ENCODE measurements around the gene PEX6. TPM values are rescaled to one million over a fixed set of nuclear protein-coding genes. Genes with fewer than 3 reads are reported as not detected.
A peak's percentile ranks its signal among the peaks of the same experiment; 100 is the strongest.

The PEX6 gene
- total and polyA plus RNA-seq, 2 of the 13 experiments (the other 11 are each of a cell fraction or from before 2014, with no cell fraction given): 5.1 to 6.7 TPM

DNA sequence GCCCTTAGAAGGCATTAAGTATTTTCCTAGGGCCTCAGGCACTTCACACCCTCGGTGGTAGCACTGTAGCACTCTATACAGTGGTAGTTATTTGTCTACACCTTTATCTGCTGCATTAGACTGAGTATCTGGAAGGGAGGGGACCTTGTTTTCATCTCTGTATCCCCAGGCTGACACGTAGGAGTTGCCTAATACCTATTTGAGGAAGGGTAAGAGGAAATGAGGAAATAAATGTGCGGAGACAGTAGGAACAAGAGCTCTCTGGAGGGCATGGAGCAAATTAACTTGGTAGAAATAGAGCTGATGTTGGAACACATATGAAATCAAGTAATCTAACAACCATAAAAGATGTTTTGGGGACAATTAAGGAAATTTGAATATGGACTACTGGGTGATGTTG is 45.8 kb downstream of the PEX6 start:
- no peaks in the 10 kb centered on the region for H3K9me3 ChIP-seq (ENCODE audit: low read length)
- in situ Hi-C loops (cut with HindIII; ENCODE audit: extremely low pct_ligation_motif_present, low pct_unique_long_range_greater_than_20kb): no loop called here

DNA sequence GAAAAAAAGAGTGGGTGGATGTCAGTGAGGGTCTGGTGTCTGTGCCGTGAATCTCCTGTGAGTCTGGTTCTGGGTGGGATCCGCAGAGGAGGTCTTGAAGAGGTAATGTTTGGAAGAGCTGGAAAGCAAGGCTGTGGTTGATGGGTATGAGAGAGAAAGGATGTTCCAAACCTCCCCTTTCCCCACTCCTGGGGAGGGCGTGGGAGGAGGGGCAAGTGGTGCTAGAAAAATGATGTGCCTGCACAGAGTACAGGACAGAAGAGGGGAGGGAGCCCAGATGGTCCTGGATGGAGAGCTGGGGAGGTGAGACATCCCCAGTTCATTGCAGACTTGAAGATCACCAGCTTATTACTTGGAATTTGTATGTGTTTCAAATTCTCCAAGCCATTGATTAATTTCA is 46.6 kb downstream of the PEX6 start:
- ChIA-PET POLR2A (interaction anchor here (1.2 kb wide), 1 partner anchor 121 kb away, joined by 3 read pairs; the partner anchor contains the start of gene CUL7), CTCF (ENCODE audit: low intra/inter-chr PET ratio, low total read pairs) (no interaction called here)
- in situ Hi-C loops (cut with HindIII; ENCODE audit: extremely low pct_ligation_motif_present, low pct_unique_long_range_greater_than_20kb) (no loop called here), intact Hi-C loops (cut with micrococcal nuclease; ENCODE audit: unreplicated experiment) (no loop called here)
- Histone ChIP-seq H3K9ac (ENCODE audit: insufficient read depth, low read depth, low read length) (no peak overlapping the region), H4K20me1 (ENCODE audit: insufficient read depth, low read length) (no peaks in the 10 kb centered on the region), H3K4me3 (replicated peaks in 1 of 3; ENCODE audit: insufficient read depth in 1 of 3, low read depth in 2 of 3, low read length in 3 of 3) (no peak overlapping the region), H3K27me3 (ENCODE audit: control insufficient read depth in 1 of 2, insufficient read depth in 2 of 2, low read length in 2 of 2) (no peaks in the 10 kb centered on the region; a peak in 1 of 5 replicates), H2AFZ (ENCODE audit: low read length) (no peak overlapping the region), H3K36me3 (replicated peaks in 1 of 2; ENCODE audit: control insufficient read depth in 1 of 2, insufficient read depth in 2 of 2, low read length in 2 of 2) (peaks cover 8 to 34% of the 10 kb centered on the region in 2 experiments), H3K79me2 (ENCODE audit: insufficient read depth, low read length) (peaks cover 40% of the 10 kb centered on the region), H3K9me3 (ENCODE audit: low read length) (no peaks in the 10 kb centered on the region), H3K4me1 (ENCODE audit: insufficient read depth, low read length) (peaks cover 48% of the 10 kb centered on the region), H3K4me2 (ENCODE audit: low read depth, low read length) (peak overlapping the region; percentile 5; the same call in 1 of the 2 replicates), H3K27ac (ENCODE audit: extremely low read length, insufficient read depth, low read length) (no peak overlapping the region)
- 97% methylated on average over 3 of the region's 3 CpGs for whole genome bisulfite sequencing (ENCODE audit: low lambda C conversion rate)
- BruUV-seq (replicated peaks): no TSS peak
- FAIRE-seq (no peak), ATAC-seq (no peak), DNase-seq (ENCODE audit: low spot score) (no peak)
- 0 out of 2 replicates have a peak, but pooled peaks have one; percentile 42 for TF ChIP-seq SETDB1 (CRISPR knock-in tag; IDR thresholded peaks at IDR 0.05; ENCODE audit: borderline replicate concordance)
- no peak for TF ChIP-seq ZNF468 (CRISPR knock-in tag; IDR thresholded peaks at IDR 0.05)

More for the DNA sequence above, 45.8 kb downstream of the PEX6 start:
- Histone ChIP-seq H2AFZ (ENCODE audit: low read length) (no peak overlapping the region), H3K36me3 (replicated peaks in 1 of 2; ENCODE audit: control insufficient read depth in 1 of 2, insufficient read depth in 2 of 2, low read length in 2 of 2) (peaks cover 13 to 41% of the 10 kb centered on the region in 2 experiments), H4K20me1 (ENCODE audit: insufficient read depth, low read length) (no peaks in the 10 kb centered on the region), H3K9ac (ENCODE audit: insufficient read depth, low read depth, low read length) (no peak overlapping the region), H3K27me3 (ENCODE audit: control insufficient read depth in 1 of 2, insufficient read depth in 2 of 2, low read length in 2 of 2) (no peaks in the 10 kb centered on the region; a peak in 1 of 5 replicates), H3K4me2 (ENCODE audit: low read depth, low read length) (peak overlapping the region; percentile 19), H3K79me2 (ENCODE audit: insufficient read depth, low read length) (peaks cover 40% of the 10 kb centered on the region), H3K4me1 (ENCODE audit: insufficient read depth, low read length) (peaks cover 55% of the 10 kb centered on the region), H3K4me3 (replicated peaks in 1 of 3; ENCODE audit: insufficient read depth in 1 of 3, low read depth in 2 of 3, low read length in 3 of 3) (no peak overlapping the region), H3K27ac (ENCODE audit: extremely low read length, insufficient read depth, low read length) (no peak overlapping the region)
- TF ChIP-seq ELF3 (CRISPR knock-in tag; IDR thresholded peaks at IDR 0.05) (0 out of 2 replicates have a peak, but pooled peaks have one; percentile 24), ZFP1 (CRISPR knock-in tag; IDR thresholded peaks at IDR 0.05) (no peak), CEBPG (CRISPR knock-in tag; IDR thresholded peaks at IDR 0.05) (peak; percentile 60; the same call in 1 of the 2 replicates), CEBPB (IDR thresholded peaks at IDR 0.05; ENCODE audit: borderline replicate concordance, low read depth, low read length) (peak; percentile 24; the same call in 1 of the 2 replicates), DR1 (CRISPR knock-in tag; IDR thresholded peaks at IDR 0.05) (no peak)
- POLR2A ChIA-PET: interaction anchor here (1.2 to 1.3 kb wide), 2 partner anchors 37 to 121 kb away, joined by 3 read pairs; partner anchors contain the start of gene CUL7
- no TSS peak for BruUV-seq (replicated peaks)
- DNase-seq (ENCODE audit: low spot score) (no peak), FAIRE-seq (no peak), ATAC-seq (no peak)
- intact Hi-C loops (cut with micrococcal nuclease; ENCODE audit: unreplicated experiment): no loop called here
- 64% methylated on average over 3 of the region's 3 CpGs for WGBS (ENCODE audit: low lambda C conversion rate)
- CTCF ChIA-PET (ENCODE audit: low intra/inter-chr PET ratio, low total read pairs): no interaction called here

All from HepG2 (cell line).